Measurements from ENCODE around the gene KRT86.
"Not testable (repeated sequence)": the region's sequence is repeated elsewhere in the genome, so short reads cannot be mapped to it uniquely, and the experiment has no call there.

The KRT86 gene

GRCh38 chr12:52255926-52256583 lies 18.4 kb upstream of the KRT86 start:
- no peak for DNase-seq (ENCODE audit: insufficient read length)
- no peak for FAIRE-seq
- TF ChIP-seq POLR2A (IDR thresholded peaks at IDR 0.05; ENCODE audit: low read depth, low read length): no peak
- TF ChIP-seq TAF1 (IDR thresholded peaks at IDR 0.05; ENCODE audit: borderline replicate concordance, low read depth, low read length): no peak
- no peak for TF ChIP-seq POLR2AphosphoS5 (IDR thresholded peaks at IDR 0.05; ENCODE audit: low read depth, low read length)

- TF ChIP-seq POLR2AphosphoS5 (IDR thresholded peaks at IDR 0.05; ENCODE audit: low read depth, low read length) (no peak), POLR2A (IDR thresholded peaks at IDR 0.05; ENCODE audit: low read depth, low read length) (no peak), TAF1 (IDR thresholded peaks at IDR 0.05; ENCODE audit: borderline replicate concordance, low read depth, low read length) (no peak)
- FAIRE-seq (no peak), DNase-seq (ENCODE audit: insufficient read length) (no peak)
Measured at GRCh38 chr12:52256584-52256935, 17.9 kb upstream of the KRT86 start.

DNA sequence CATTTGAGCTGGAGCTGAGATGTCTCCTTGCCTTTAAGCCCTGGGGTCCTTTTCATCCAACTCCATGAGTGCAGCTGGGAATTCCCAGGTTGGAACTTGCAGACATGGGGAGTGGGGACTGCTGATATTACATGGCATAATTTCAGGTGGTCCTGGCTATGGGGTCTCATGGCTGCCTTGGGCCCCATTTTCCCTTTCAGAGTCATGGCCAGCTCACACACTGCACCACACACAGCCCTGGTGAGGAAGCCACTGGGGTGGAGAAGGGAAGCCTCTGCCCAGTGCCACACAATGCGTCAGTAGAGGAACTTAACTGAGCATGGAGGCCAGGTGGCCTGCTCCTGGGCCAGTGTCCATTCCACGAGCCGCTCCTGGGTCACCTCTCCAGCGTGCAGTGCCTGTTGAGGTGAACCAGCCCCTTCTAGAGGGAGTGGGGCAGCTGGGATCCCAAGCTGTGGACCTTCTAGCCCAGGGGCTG lies 17.3 kb upstream of the KRT86 start:
- FAIRE-seq (no peak), DNase-seq (ENCODE audit: insufficient read length) (no peak)
- TF ChIP-seq TAF1 (IDR thresholded peaks at IDR 0.05; ENCODE audit: borderline replicate concordance, low read depth, low read length): no peak
- no peak for TF ChIP-seq POLR2AphosphoS5 (IDR thresholded peaks at IDR 0.05; ENCODE audit: low read depth, low read length)
- no peak for TF ChIP-seq POLR2A (IDR thresholded peaks at IDR 0.05; ENCODE audit: low read depth, low read length)

- not testable (repeated sequence) for FAIRE-seq; DNase-seq (ENCODE audit: insufficient read length)
Measured at GRCh38 chr12:52257922-52258321, 16.5 kb upstream of the KRT86 start.

DNA sequence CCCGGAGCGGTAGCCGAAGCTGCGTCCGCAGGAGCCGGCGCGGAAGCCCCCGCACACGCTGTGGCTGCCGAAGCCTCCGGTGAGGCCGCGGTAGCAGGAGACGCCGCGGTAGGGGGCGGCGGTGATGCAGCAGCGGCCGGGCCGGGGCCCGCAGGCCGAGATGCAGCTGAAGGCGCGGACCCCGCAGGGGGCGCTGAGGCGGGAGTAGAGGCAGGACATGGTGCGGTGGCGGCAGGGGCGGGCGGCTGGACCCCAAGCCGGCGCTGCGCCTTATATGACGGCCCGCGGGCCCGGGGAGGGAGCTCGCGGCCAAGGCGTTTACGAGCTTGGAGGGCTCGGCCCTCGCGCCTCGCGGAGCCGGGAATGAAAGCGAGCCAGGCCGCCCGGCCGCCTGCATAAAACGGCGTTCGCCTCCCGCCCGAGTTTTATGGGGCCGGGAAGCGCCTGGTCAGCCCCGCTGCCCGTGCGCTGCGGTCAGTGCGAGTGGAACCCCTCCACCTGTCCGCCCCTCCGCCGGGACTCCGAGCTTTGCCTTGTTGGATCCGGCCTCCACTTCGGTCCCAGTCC lies 16.0 kb upstream of the KRT86 start:
- FAIRE-seq (no peak), DNase-seq (ENCODE audit: insufficient read length) (no peak)
- TF ChIP-seq POLR2A (IDR thresholded peaks at IDR 0.05; ENCODE audit: low read depth, low read length): no peak
- TF ChIP-seq POLR2AphosphoS5 (IDR thresholded peaks at IDR 0.05; ENCODE audit: low read depth, low read length): no peak
- no peak for TF ChIP-seq TAF1 (IDR thresholded peaks at IDR 0.05; ENCODE audit: borderline replicate concordance, low read depth, low read length)

GRCh38 chr12:52259657-52260243 lies 14.7 kb upstream of the KRT86 start:
- no peak for DNase-seq (ENCODE audit: insufficient read length)
- TF ChIP-seq TAF1 (IDR thresholded peaks at IDR 0.05; ENCODE audit: borderline replicate concordance, low read depth, low read length) (no peak), POLR2A (IDR thresholded peaks at IDR 0.05; ENCODE audit: low read depth, low read length) (no peak), POLR2AphosphoS5 (IDR thresholded peaks at IDR 0.05; ENCODE audit: low read depth, low read length) (no peak)
- no peak for FAIRE-seq

DNA sequence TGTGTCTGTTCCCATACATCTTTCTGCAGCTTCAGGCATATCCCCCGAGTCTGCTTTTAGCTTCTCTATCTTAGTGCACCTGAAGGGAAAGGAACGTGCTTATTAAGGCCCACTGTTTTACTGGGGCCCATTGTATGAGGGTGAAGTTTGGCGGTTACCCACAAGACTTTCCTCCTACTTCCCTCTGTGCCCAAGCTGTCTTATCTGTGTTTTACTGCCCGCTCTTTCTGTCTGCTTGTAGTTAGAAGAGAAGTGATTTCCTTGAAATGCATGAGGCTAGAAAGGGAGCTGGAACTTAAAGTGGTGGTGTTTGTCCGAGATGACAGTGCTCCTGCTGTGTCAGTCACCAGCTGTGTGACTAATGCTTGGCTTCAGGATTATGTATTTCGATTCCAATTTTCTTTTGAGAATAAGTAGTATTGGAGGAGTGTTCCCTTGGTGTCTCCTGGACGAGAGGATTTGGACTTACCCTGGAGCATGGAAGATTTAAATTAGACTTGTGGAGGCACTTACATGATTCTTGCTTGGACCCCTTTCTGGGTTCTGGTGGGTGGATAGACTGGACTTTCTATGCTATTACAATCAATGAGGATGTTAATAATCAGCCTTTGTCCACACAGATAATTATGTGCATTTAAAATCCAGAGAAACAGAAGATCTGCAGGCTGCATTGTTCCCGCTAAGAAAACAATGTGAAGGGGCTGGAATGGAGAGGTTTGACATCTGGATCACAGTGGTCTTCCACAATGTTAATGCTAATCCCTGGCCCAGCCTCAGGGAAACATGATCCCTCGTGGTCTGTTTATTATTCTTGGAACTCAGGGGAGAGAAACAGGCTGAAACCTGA lies 13.9 kb upstream of the KRT86 start:
- FAIRE-seq: no peak

GRCh38 chr12:52261208-52261484 lies 13.3 kb upstream of the KRT86 start:
- TF ChIP-seq TAF1 (IDR thresholded peaks at IDR 0.05; ENCODE audit: borderline replicate concordance, low read depth, low read length) (no peak), POLR2A (IDR thresholded peaks at IDR 0.05; ENCODE audit: low read depth, low read length) (no peak), POLR2AphosphoS5 (IDR thresholded peaks at IDR 0.05; ENCODE audit: low read depth, low read length) (no peak)
- DNase-seq (ENCODE audit: insufficient read length) (no peak), FAIRE-seq (no peak)

More for the DNA sequence above, 13.9 kb upstream of the KRT86 start:
- no peak for DNase-seq (ENCODE audit: insufficient read length)
- TF ChIP-seq POLR2A (IDR thresholded peaks at IDR 0.05; ENCODE audit: low read depth, low read length) (no peak), POLR2AphosphoS5 (IDR thresholded peaks at IDR 0.05; ENCODE audit: low read depth, low read length) (no peak), TAF1 (IDR thresholded peaks at IDR 0.05; ENCODE audit: borderline replicate concordance, low read depth, low read length) (no peak)

DNA sequence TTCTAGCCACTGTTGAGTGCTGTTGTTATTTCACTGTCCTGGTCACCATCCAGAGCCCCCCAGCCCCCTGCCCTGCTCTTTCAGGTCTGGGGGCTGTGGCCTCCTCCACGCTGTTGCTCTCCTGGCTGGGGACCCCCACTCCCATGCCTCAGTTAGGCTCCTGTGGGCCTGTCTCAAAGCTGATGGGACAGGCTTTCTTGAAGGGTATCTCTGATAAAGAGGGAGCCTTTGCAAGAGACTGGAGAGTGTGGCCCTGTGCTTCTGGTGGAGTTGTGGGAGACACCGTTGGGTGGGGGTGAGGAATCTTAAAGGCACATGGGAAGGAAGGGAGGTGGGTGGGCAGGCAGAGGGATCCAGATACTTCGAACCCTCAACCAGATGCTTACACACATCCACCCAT lies 12.2 kb upstream of the KRT86 start:
- TF ChIP-seq POLR2A (IDR thresholded peaks at IDR 0.05; ENCODE audit: low read depth, low read length) (no peak), TAF1 (IDR thresholded peaks at IDR 0.05; ENCODE audit: borderline replicate concordance, low read depth, low read length) (no peak), POLR2AphosphoS5 (IDR thresholded peaks at IDR 0.05; ENCODE audit: low read depth, low read length) (no peak)
- DNase-seq (ENCODE audit: insufficient read length) (no peak), FAIRE-seq (no peak)

GRCh38 chr12:52263761-52264434 lies 10.5 kb upstream of the KRT86 start:
- TF ChIP-seq POLR2A (IDR thresholded peaks at IDR 0.05; ENCODE audit: low read depth, low read length): no peak
- TF ChIP-seq TAF1 (IDR thresholded peaks at IDR 0.05; ENCODE audit: borderline replicate concordance, low read depth, low read length): no peak
- TF ChIP-seq POLR2AphosphoS5 (IDR thresholded peaks at IDR 0.05; ENCODE audit: low read depth, low read length): no peak
- DNase-seq (ENCODE audit: insufficient read length) (no peak), FAIRE-seq (no peak)

GRCh38 chr12:52264435-52264825 lies 10.0 kb upstream of the KRT86 start:
- TF ChIP-seq TAF1 (IDR thresholded peaks at IDR 0.05; ENCODE audit: borderline replicate concordance, low read depth, low read length) (no peak), POLR2A (IDR thresholded peaks at IDR 0.05; ENCODE audit: low read depth, low read length) (no peak), POLR2AphosphoS5 (IDR thresholded peaks at IDR 0.05; ENCODE audit: low read depth, low read length) (no peak)
- no peak for FAIRE-seq
- DNase-seq (ENCODE audit: insufficient read length): no peak

All from GM12892 (cell line).